NCI-H345 treated with DMSO at 0.1 percent for 48 hours (cell line): ENCODE data around the gene GPR25.

ENCODE experiments used
- DNase-seq: peaks from one replicate; lab custom pipeline; 2025; ENCODE audit not compliant: unreplicated experiment; lab: John Stamatoyannopoulos, UW

The GPR25 gene

DNA sequence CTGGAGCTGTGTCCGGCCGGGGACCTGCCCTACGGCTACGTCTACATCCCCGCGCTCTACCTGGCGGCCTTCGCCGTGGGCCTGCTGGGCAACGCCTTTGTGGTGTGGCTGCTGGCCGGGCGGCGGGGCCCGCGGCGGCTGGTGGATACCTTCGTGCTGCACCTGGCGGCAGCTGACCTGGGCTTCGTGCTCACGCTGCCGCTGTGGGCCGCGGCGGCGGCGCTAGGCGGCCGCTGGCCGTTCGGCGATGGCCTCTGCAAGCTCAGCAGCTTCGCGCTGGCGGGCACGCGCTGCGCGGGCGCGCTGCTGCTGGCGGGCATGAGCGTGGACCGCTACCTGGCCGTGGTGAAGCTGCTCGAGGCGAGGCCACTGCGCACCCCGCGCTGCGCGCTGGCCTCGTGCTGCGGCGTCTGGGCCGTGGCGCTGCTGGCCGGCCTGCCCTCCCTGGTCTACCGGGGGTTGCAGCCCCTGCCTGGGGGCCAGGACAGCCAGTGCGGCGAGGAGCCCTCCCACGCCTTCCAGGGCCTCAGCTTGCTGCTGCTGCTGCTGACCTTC is 412 bp downstream of the GPR25 start:
- DNase-seq = no peak

DNA sequence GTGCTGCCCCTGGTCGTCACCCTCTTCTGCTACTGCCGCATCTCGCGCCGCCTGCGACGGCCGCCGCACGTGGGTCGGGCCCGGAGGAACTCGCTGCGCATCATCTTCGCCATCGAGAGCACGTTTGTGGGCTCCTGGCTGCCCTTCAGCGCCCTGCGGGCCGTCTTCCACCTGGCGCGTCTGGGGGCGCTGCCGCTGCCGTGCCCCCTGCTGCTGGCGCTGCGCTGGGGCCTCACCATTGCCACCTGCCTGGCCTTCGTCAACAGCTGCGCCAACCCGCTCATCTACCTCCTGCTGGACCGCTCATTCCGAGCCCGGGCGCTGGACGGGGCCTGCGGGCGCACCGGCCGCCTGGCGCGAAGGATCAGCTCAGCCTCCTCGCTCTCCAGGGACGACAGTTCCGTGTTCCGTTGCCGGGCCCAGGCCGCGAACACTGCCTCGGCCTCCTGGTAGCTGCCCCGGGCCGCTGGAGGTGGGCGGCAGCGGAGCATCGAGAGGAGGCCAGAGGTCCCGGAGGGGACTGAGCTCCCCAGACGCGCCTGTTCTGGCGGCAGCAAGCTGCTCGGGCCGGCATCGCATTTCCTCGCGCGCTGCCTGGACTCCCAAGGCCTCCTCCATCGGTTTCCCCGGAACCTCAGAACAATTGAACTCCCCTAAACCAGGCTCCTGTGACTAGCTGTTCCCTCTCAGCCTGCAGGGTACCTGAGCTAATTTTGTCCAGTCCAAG is 1.1 kb downstream of the GPR25 start:
- no peak for DNase-seq

DNA sequence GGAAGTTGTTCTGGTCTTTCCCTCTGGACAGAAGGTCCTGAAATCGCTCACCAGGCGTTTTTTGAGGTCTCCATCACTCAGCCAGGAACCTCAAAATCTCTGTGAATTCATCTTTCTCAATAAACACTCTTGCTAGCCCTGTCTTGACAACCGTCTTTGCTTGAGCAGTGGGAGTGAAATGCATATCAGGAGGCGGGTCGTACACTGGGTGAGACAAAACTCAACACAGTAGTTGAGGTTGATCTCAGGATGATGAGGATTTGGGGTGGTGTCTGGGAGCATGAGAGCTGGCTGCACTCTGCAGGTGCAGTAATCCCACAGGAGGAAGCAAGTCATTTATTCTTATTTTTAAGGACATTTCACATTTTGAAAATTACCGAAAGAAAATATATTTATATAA is 1.9 kb downstream of the GPR25 start:
- DNase-seq = no peak

DNA sequence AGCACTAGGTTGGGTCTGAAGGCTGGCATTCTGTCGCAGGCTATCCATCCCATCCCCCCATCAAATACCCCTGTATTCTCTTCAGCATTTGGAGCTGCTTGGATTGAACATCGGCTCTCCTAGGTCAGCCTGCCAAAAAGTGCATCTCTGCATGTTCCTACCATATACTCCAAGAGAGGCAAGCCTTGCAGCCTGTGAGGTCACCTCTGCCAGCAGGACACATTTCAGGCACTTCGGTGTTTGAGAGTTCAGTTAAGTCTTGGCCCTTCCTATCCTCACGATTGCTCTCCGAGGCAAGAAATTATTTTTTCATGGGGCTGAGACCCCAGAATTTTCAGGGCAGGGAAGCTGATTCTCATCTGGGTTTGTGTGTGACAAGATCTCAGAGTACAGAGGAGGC is 2.6 kb downstream of the GPR25 start:
- no peak for DNase-seq

DNA sequence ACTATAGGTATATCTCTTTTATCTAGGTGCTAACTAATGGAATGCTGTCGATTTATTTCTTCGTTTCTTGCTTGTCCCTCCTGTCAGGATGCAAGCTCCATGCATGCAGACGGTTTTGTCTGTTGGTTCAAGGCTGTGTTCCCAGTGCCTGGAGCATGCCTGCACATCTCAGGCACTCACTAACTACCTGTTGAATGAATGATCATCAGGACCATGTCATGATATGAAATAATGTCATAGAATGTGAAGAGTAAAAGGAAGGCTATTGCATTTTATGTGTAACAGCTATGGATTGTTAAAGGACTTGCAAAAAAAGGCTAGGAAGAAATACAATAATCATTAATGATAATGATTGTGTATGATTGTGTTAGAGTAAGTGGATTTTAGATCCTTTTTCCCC is 4.2 kb downstream of the GPR25 start:
- no peak for DNase-seq

DNA sequence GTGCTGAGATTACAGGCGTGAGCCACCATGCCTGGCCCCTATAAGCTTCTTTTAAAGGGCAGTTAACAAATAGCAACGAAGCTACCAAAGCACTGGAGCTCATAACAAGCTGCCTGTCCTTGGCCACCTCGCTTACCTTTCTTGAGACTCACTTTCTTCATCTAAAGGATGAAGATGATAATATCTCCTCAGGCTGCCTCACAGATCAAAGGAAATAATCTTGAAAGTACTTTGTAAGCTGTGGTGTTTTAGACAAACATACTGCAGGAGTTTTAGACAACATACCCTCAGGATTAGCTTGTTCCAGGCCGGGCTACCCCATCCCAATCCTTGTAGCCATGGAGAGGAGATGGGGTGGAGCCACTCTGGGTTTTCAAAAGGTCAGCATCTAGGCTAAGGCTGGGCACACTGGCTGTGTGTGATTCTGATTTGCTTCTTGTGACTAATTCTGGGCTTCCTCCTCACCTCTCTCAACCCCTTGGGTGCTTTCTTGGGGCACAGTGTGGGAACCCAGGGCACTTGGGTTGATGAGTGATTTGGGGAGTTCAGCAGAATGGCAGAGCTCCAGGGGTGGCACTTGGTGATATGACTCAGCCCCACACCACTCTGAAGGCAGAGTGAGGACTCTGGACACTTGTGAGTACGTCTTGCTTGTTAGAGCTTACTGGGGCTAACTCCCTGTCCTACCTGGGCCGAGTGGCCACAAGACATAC is 5.2 kb downstream of the GPR25 start:
- DNase-seq = no peak

DNA sequence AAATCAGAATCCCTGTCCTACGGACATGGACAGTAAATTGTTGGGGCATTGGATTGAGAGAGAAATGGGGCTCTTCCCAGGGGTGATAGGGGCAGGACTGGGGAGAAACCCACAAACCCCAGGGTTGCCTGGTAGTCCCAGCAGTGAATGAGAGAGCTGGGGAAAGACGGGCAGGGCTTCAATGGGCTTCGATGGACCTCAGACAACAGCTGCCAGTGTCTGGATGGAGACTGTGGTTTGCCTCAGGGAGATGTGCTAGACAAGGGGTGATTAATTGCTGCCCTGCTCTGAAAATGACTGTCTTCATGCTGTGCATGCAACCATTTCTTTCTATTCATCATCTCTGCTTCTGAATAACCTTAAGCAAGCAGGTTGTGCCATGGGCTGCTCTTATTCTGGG is 7.4 kb downstream of the GPR25 start:
- no peak for DNase-seq

DNA sequence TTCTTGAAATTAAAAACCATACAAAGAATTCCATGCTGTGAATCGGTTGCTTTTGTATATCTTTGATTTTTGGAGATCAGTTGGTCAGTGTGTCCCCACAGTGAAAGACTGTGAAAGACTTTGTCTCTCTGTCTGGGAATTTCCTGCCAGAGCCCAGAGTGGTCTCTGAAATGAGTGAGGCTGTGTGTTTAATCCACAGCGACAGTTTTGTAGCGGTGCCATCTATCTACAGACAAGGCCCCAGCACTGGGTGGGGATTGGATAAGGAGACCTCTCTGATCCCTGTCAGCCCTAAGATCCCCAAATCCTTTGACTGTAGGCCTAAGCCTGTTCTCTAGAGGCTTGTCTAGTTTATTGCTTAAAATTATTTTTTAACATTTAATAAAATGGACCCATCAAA is 10.3 kb downstream of the GPR25 start:
- DNase-seq = no peak

DNA sequence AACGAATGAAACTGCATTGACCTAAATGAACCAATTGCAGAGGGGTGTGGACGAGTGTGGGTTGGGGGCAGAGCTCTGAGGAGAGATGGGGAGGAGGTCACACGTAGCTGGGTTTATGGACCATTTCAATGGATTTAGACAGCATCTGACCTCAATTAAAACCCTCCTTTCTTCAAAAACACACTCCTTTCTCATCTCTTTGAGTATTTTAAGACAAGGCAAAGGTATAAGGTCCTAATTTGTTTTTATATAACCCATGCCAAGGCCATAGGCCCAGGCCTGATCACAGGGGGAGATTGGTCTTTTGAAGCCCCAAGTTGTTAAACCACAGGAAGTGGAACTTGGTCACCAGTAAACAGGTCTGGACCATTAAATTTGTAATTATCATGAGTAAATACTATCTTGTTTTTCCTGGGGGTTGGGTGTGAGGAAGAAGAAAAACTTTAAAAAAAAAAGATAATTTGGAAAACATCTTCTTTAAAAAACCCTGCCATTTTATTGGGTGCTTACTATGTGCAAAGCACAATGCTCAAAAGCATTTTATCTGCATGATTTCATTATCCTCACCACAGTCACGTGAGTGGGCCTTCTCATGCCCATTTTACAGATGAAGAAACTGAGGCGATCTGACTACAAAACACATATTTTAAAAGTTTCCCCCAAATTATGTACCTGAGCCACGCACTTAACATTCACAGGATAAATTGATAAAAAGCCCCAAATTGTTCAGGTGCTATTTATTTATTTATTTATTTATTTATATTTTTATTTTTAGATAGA is 13.0 kb downstream of the GPR25 start:
- DNase-seq = no peak

DNA sequence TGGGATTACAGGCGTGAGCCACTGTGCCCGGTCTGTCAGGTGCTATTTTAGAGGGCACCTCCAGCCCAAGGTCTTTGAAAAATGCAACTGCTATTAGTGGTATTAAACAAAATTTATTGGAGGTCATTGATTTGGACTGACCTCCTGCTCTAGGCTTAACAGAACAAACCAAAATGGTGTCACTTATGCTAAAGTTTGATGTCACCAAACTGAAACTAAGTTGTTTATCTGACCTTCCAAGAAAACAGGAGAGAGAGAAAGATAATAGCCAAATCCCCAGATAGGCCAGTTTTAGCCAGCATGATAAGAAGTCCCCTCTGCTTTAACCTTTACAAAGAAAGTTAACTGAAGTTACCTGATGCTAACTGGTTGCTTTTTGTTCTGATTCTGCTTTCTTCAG is 13.8 kb downstream of the GPR25 start:
- DNase-seq = no peak

DNA sequence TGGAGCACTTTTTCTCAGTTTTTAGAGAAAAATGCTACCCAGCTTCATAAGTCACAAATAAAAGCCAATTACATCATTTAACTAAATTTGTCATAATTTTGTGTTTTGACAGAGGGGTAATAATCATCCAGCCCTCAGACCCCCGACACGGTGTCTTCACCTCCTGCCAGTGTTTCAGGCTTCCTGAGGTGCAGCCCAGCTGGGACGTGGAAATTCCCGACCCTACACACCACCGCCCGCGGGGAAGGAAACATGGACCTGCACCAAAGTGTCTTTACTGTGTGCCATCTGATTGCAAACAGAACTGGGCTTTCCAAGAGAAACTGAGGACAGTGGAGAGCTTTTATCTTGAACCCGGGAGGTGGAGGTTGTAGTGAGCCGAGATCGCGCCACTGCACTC is 14.3 kb downstream of the GPR25 start:
- no peak for DNase-seq

DNA sequence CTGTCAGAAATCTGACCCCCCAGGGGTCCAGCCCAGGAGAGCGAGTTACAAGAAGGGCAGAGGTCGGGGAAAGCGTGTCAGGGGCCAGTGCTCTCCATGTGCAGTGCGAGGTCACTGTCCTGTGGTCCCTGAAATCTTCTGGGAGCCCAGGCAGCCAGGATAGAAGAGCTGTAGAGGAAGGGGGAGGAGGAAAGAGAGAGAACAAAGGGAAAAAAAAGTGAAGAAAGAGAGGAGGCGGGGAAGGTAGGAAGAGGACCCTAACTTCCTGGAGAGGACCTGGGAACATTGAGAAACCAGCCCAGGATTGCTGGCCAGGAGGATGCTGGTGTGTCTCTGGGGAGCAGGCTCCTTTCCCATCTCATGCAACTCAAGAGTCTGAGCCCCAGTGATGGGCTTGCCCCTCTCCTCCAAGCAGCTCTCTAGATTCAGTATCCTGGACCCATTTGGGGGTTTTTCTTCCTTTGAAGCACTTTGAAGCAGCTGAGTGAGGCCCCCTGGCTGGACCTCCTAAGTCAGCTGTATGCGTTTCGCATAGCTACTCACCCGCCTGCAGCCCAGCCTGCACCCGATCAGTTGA is 15.1 kb downstream of the GPR25 start:
- DNase-seq = no peak

DNA sequence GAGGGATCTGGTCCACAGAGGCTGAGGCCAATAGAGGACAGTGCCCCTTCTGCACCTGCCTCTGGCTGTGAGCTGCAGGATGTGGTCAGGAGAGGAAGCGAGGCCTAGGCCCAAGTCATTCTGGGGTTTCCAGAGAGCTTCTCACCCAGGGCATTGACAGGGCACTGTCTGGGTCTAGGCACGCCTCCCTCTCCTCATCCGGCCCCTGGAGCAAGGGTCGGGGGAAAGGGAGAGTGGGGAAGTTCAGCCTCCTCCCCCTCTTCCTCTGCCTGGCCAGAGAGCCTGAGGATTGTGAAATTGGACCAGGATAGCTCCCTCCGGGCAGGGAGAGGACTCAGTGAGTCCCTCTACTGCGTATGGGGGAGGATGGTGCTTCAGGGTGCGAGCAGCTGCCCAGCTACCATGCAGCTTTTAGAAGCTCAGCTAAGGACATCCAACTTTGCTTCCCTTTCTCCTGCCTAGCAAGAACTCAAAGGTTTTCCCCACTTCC is 15.6 kb downstream of the GPR25 start:
- DNase-seq = no peak

DNA sequence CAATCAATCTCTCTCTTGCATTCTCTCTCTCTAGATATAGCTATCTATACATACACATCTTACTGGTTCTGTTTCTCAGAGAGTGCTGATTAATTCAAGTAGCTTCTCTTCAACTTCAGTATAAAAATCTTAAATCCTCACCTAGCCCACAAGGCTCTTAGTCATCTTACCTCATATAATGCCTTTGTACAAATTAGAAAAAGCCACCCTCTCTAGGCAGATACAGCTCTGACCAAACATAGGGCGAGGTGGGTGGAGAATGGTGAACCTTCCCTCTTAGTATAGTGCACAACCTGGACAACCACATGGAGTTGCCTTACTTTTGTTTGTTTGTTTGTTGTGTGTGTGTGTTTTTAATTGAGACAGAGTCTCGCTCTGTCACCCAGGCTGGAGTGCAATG is 16.8 kb downstream of the GPR25 start:
- no peak for DNase-seq

DNA sequence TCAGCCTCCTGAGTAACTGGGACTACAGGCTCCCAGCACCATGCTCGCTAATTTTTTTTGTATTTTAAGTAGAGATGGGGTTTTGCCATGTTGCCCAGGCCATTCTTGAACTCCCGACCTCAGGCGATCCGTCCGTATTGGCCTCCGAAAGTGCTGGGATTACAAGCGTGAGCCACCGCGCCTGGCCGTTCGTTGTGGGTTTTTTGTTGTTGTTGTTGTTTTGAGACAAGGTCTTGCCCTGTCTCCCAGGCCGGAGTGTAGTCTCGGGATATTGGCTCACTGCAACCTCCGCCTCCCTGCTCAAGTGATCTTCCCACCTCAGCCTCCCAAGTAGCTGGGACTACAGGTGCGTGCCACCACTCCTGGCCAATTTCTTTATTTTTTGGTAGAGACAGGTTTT is 17.2 kb downstream of the GPR25 start:
- DNase-seq = no peak

DNA sequence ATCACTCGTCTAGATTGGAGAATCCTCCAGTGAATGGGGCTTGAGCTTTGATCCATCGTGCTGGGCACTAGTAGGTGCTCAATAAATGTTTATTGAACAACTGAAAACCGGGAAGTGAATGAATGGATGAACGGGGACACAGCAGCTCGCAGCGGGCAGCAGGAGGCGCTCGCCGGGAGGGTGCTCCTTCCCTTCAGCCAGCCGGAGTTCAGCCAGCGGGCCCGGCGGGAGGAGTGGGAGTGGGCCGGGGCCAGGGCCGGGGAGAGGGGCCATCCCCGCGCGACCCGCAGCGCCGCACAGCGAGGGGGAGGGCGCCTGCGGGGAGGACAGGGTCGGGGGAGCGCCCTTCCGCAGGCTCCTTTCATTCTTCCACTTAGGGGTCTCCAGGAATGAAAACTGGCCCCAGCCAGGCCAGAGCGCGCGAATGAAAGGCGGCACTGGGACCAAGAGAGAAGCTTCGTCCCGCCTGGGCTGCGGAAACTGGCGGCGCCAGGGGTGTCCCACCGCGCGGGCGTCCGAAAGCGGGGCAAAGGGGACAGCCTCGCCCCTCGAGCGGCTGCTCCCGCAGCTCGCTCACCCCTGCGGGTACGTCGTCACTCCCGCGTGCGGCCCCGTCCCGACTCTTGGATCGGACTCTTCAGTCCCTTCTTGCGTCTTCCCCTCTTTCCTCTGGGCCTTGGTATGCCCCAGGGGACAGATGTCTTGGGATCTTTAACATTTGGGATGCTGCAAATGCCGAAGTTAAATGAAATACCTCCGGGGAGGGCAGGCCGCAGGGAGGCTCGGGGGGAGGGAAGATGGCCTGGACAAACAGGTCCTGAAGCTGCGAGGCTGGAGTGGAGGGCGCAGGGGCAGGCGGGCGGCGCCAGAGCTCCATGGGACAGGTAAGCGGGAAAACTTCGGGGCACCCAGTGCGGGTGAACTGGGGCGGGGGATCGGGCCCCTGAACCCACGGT is 18.3 kb downstream of the GPR25 start:
- no peak for DNase-seq

DNA sequence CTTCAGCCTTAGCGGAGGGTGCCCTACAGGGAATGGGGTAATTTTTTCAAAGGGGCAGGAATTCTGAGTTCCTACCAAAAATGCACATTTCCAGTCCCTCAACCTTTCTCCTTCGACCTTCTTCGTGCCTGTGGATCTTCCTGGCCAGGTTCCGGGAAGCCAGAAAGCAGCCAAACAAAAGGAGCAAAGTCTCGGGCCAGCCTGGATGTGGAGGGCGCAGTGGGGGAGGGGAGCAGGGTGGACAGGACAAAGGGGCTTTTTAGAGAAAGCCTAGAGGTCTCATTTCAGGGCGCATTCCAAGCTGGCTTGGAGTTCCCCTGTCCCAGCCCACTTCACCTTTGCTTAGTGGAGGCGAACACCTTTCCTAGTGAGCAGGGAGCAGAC is 19.0 kb downstream of the GPR25 start:
- no peak for DNase-seq

DNA sequence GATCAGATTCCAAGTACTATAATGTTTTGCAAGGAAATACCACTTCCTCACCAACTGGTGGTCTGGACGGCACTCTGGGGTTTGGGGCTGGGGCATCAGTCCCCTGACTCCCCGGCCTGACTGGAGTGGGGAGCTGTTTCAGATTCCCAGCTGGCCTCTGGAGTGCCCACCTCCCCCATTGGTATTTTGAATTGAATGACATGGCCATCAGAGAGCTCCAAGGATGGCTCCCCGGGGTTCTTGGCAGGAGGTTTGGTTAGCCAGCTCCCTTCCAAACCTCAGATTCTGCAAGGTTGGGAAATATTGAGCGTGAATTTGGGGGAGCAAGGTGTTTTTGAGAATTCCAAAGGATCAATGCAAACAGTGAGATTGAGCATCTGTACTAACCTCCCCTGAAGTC is 19.8 kb downstream of the GPR25 start:
- no peak for DNase-seq

DNA sequence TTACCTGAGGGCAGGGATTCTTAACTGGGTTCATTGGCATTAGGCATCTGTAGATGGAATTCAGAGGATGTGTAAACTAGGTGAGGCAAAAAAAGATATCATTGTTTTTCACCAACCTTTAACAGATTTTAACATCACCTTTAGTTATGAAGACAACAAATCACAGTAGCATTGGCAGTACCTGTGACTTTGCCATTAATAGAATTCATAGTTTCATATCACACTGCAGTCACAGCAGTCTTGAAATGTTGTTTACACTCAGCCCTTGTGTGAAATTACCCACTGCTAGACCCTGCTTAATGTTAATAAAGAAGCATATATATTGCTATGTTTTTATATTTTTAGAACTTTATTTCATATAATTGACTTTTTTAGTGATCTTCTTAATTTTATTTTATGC is 20.2 kb downstream of the GPR25 start:
- DNase-seq = no peak

DNA sequence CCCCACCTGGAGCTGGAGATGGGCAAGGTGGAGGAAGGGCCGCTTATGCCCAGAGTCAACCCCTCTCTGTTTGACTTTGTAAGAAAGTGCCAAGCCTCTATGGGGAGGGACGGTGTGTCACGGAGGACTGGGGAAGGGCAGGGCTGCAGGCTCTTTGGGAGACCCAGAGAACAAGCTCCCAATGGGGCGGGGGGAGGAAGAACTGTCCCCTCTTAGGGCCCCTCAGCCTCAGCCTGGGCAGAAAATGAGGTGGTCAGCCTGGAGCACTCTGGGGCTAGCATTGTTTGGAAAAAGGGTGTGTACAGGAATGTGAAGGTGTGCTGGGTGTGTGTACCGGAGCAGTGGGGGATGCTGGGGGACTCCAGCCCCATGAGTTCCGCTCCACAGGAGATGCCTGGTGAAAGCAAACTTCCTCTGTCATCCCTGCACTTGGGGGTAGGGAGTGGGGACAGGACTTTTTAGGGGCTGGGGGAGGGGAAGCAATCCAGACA is 20.7 kb downstream of the GPR25 start:
- DNase-seq = no peak
